GM21529 (cell line): ENCODE data around the gene C6orf52.

Experiments
- ATAC-seq: cut with Tn5 transposase; IDR thresholded peaks from one replicate; pipeline ENCODE4 v1.9.1; 2021; ENCODE audit not compliant: unreplicated experiment

Gene C6orf52

DNA sequence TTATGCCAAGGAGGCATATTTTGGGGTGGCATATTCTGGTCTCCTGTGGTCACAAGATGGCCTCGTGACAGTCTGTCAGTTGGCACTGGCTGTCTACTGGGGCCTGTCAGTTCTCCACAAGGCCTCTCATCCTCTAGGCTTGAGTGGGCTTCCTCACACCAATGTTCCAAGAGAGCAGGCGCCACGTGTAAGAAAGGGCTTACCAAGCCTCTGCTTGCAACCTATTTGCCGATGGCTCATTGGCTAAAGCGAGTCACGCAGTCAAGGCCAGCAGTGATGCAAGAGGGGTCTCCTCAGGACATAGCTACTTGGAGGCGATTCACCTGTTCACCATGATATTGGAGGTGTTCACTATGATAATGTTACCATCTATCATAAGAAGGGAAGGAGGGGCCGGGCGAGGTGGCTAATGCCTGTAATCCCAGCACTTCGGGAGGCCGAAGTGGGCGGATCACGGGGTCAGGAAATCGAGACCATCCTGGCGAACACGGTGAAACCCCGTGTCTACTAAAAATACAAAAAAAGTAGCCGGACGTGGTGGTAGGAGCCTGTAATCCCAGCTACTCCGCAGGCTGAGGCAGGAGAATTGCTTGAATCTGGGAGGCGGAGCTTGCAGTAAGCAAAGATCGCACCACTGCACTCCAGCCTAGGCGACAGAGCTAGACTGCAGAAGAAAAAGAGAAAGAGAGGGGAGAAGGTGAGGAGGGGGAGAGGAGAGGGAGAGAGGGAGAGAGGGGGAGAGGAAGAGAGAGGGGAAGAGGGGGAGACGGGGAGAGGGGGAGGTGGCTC, 35.3 kb downstream of the C6orf52 start:
- ATAC-seq: no peak

GRCh38 chr6:10655508-10656055, 38.8 kb downstream of the C6orf52 start:
- ATAC-seq: no peak

DNA sequence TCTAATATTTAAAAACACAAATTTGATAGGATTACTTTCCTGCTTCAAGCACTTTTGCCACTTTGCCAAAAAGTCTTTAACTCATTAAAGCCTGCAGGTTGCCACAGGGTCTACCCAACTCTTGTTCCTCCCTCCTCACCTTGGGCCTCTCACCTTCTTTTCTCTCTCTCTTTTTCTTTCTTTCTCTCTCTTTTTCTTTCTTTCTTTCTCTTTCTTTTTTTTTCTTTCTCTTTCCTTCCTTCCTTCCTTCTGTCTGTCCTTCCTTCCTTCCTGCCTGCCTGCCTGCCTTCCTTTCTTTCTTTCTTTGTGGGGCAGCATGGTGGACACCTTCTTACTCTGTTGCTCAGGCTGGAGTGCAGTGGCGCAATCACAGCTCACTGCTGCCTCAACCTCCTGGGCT, 50.2 kb downstream of the C6orf52 start:
- ATAC-seq: no peak

DNA sequence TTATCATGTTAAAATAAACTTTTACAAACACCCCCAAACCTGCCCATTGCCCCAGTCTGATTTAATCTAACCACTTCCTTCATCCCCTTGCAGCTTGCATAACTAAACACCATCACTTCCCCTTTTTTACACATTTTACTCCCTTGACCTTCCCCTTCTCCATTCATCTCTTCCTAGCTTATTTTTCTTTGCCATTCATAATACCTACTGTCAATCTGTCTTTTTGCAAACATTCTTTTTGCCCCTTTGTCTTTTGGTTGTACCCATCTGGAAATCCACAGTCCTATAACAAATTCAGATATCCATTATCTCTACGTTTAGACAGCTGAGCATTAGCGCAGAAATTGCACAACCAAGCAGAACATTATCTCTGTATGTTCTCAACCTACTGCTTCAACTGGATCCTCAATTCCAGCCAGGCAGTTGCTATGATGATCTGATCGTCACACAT, 51.2 kb downstream of the C6orf52 start:
- ATAC-seq: peak; percentile 88

DNA sequence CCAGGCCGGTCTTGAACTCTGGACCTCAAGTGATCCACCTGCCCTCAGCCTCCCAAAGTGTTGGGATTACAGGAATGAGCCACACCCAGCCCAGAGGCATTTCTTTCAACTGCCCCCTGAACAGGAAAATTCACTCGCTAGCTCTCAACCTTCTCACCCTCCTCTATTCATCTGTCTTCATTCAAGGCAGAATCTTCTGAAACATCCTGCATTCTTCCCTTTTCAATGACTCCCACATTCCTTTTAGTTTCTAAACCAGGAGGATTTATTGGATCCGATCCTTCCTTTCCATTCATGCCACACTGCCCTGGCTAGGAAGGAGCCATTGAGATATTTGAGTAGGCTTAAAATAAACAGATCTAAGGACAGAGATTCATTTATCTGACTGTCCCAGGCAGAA, 52.9 kb downstream of the C6orf52 start:
- ATAC-seq: no peak

DNA sequence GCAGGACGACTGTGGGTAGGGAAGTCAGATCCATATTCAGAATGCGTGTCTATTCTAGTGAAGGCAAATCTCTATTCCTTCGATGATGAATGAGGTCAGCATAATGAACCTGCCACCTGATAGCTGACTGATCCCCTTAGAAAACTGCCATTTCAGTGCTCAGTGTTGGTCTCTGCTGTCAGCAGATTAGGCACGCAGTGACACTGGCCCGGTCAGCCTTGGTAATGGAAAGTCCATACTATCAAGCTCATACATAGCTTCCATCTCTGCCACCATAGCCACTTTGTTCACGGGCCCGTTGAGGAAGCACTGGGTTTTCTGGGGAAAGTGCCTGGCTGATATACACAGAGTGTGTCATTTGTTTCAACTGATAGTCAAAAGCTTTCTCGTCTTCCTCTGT, 54.0 kb downstream of the C6orf52 start:
- ATAC-seq: no peak

- ATAC-seq: peak; percentile 98
Observed at GRCh38 chr6:10633216-10633615, 61.2 kb downstream of the C6orf52 start.

GRCh38 chr6:10630178-10630577, 64.2 kb downstream of the C6orf52 start:
- no peak for ATAC-seq

DNA sequence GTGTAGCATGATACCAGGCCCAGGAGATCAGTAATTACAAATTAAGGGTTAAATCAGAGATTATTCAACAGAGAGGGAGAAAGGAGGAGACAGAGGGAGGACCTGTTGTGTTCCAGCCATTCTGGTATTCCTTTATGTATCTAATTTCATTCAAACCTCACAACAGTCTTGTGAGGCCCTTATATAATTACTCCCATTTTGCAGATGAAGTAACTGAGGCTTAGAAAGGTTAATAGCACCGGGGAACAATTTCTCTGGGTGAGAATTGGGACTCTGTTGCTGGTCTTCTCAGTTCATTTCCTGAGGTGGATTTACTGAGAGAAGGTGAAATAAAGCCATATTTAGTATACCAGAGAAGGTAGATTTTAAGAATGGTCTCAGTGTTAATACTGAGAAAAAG, 66.6 kb downstream of the C6orf52 start:
- no peak for ATAC-seq

DNA sequence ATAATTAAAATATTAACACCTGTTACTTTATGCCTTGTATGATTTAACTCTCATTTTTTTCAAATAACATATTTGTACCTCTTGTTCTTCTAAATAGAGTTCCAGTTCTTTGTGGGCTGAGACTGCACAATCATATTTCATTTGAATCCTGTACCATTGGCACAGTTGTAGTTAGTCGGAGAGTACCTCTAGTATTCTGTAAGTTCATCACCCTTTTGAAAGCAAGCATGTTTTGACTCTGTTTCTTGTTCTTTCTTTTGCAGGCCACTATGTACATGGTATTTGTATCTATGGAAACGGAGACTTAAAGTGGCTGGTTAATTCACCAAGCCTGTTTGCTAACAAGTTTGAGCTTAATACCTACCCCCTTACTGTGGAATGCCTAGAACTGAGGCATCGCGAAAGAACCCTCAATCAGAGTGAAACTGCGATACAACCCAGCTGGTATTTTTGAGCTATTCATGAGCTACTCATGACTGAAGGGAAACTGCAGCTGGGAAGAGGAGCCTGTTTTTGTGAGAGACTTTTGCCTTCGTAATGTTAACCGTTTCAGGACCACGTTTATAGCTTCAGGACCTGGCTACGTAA, 68.2 kb downstream of the C6orf52 start:
- ATAC-seq: no peak

DNA sequence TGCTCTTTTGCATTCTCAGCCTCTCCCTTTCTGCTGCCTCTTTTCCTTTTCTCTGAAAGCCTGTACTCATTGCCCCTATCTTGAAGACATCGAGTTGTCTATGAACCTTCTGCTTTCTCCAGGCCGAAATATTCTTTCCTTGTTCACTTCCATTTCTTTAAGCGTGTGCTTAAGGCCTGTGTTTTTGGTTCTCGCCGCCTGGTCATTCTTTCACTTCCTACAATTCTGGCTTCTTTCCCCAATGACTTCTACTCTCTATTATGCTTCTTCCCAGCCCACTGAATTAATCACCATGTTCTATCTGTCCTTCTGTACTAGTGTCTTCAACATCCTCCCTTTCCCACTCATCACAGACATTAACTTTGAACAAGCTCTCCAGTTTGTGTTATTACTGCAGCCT, 69.6 kb downstream of the C6orf52 start:
- no peak for ATAC-seq

GRCh38 chr6:10621847-10622246, 72.6 kb downstream of the C6orf52 start:
- ATAC-seq: no peak
